NCI-H526 treated with DMSO at 0.1 percent for 48 hours (cell line): ENCODE measurements around the gene AARS2.

Experiments
- DNase-seq: peaks from one replicate; lab custom pipeline; 2025; lab: John Stamatoyannopoulos, UW

AARS2 gene

DNA sequence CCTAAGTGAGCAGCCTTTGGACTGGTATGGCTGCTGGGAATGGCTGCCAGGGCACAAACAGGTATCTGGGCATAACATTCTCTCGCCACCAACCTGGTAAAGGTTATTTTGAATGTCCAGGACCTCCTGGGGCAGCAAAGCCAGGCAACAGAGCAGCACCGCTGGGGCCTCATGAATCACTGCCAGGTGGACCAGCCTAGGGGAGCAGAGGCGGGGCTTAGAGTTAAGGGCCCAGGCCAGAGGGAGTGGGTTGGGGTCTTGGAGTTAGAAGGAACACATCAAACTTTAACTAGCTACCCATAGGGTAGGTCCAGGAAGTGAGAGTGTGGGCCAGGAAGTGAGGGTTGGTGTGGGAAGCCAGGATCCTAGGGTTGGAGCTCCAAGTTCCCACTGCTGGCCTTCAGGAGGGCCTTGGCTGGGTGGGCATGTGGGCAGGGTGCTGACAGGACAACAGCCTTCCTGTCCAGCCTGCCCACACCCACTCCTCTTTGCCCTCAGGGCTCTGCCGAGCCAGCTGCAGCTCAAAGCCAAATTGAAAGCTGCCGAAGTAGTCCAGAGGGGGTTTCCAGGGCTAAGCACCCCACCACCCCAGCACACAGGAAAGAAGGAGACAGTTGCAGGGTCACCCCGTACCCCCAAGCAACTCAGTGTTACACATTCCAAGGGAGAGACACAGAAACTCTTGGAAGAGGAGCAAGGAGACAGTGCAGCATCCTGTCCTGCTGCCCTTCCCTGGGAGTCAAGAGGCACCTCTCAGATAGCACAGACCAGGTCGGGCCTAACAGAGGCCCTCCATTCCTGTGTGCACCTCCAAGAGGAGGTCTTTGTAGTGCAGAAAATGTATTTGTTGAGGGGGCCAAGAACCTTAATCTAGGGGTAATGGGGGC is 50.4 kb downstream of the AARS2 start:
- no peak for DNase-seq

DNA sequence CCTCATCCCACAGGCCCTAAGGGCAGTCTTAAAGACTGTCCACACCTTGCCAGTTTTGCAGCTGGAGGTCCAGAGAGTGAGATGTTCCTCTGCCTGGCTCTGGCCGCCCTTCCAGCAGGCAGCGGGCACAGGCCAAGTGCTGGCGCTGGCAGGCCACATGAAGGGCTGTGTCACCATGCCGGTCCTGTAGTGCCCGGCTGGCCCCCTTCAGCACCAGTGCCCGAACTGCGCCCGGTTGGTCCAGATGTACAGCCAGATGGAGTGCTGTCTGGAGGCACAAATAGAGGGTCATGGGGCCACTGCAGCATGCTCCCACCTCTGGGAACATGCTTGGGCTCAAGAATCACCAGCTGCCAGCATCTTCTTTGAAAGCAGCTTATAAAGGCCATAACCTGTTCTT is 51.6 kb downstream of the AARS2 start:
- DNase-seq, result no peak

GRCh38 chr6:44260451-44261297 is 52.5 kb downstream of the AARS2 start:
- DNase-seq, result no peak

GRCh38 chr6:44260011-44260410 is 53.1 kb downstream of the AARS2 start:
- no peak for DNase-seq

GRCh38 chr6:44258921-44259320 is 54.2 kb downstream of the AARS2 start:
- DNase-seq, result no peak

GRCh38 chr6:44258325-44258863 is 54.8 kb downstream of the AARS2 start:
- no peak for DNase-seq

GRCh38 chr6:44257753-44258324 is 55.3 kb downstream of the AARS2 start:
- DNase-seq, result no peak

- DNase-seq, result peak; percentile 41
These were observed 56.0 kb downstream of the AARS2 start, which contains the start of gene SLC35B2 for GRCh38 chr6:44257025-44257752. Gene SLC35B2 (minus strand): TSS chr6:44257528. CDS start chr6:44257410, 118 bp downstream.

GRCh38 chr6:44256775-44257024 is 56.4 kb downstream of the AARS2 start:
- DNase-seq, result no peak

DNA sequence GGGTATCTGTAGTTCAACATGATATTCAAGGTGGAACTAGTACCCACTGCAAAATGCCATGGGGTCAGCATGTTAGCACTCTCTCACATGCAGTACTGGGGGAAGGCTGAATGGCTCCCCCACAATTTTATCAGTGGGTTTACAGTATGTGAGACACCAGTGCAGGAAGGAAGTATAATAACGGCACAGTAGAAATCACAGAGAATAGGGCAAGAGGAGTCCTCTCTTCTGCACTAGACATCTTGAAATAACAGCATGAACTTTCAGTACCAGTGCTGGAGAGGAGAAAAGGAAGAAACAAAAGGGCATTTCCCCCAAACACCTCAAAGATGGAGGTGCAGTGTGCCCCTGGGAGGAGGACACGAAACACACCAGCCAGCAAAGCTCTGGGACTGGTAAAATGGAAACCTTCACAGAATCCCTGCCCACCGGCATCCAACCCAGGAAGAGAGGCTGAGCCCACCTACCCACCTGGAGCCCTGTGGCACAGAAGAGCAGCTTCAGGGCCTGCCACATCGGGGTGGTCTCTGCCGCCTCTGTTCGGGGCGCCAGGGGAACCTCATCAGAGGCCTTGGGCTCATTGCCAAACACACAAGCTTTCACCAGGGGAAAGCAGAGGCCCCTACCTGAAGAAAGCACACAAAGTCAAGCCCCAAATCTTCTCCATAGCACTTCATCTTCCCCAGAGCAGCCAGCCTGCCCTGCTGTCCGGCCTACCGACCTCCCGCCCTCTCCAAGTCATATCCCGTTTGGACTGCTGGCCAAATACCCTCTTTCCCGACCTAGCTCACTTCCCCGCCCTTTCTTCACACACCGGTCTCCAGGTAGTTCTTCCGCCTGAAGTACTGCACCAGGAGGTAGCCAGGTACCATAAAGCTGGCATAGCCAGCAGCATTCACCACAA is 57.0 kb downstream of the AARS2 start:
- no peak for DNase-seq

DNA sequence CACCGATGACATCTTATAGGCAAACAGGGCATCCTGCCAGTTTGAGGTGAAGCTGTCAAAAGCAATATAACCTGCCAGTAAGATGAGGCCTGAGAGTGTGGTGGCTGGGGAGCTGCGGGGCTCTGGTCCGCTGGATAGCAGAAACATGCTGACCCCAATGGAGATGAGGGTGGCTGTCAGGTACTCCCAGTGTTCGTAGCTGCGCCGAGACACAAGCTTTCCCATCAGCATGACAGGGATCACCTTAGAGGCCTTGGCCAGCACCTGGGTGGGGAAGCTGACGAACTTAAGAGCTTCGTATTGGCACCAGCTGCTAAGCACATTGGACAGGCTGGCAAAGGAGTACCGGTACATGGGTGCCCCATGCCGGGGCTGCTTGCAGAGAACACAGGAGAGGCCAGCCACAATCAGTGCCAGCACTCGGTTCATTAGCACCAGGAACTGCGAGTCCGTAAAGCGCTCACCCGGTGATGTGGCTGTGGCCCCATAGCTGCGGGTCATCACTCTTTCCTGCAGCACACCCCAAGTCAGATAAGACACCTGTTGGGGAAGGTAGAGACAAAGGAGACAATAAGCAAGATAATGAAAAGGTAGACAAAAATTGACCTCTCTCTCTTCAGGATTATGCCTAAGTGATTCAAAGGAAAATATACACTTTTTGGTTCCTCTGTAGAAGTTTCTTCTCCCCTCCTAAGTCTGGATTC is 57.9 kb downstream of the AARS2 start:
- no peak for DNase-seq

DNA sequence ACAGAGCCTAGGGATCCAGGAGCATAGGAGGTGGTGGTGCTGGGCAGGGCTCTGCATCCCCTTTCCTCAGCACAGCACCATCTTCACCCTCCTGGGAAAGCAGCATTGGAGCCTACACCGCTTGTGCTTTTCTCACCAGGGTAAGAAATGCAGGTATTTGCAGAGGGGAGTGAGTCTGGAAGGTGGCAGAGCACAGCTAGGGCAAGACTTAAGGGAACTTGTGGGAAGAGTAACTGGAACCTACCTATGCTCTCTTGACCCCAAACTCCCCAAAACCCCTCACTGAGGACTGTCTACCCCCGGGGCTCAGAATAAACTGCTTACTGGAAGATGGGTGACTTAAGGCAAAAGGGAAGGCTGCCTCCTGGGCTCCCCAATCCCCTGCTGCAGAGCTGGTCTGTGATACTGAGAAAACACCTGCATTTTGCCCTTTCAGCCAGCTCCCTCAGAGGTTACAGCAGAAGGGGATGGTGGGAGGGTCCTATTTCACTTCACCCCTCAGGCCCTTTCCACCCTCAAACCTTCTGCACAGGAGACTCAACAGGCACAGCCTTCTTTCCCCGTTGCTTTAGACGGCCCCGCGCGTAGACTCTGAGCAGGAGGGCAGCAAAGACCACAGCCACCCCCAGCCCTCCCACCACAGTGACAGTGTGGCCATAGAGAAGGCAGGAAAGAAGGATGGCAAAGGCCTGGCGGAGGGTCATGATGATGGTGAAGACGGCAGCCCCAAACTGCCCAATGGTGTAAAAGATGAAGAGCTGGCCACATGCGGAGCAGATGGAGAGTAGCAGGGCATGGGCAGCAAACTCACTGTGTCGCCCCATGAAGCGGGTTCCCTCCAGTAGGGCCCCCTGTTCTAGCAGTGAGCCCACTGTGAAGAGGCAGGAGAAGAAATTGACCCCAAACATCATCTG is 58.7 kb downstream of the AARS2 start:
- no peak for DNase-seq

DNA sequence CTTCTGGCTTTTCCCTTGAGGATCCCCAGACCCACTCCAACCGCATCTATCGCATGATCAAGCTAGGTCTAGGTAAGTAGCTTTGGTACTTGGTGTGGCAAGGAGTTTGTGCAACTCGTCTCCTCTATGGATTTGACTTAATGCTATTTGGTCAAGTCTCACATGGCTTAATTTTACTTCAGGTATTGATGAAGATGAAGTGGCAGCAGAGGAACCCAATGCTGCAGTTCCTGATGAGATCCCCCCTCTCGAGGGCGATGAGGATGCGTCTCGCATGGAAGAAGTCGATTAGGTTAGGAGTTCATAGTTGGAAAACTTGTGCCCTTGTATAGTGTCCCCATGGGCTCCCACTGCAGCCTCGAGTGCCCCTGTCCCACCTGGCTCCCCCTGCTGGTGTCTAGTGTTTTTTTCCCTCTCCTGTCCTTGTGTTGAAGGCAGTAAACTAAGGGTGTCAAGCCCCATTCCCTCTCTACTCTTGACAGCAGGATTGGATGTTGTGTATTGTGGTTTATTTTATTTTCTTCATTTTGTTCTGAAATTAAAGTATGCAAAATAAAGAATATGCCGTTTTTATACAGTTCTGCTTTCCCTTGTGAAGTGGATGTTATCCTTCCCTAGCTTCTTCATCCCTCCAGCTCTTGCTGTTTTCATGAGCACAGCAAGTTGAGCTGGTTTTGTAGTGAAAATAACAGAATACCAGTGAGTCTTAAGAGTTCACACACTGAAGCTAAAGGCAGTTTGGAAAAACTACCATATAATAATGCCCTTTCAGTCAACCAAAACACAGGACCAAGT is 59.6 kb downstream of the AARS2 start:
- DNase-seq, result no peak

DNA sequence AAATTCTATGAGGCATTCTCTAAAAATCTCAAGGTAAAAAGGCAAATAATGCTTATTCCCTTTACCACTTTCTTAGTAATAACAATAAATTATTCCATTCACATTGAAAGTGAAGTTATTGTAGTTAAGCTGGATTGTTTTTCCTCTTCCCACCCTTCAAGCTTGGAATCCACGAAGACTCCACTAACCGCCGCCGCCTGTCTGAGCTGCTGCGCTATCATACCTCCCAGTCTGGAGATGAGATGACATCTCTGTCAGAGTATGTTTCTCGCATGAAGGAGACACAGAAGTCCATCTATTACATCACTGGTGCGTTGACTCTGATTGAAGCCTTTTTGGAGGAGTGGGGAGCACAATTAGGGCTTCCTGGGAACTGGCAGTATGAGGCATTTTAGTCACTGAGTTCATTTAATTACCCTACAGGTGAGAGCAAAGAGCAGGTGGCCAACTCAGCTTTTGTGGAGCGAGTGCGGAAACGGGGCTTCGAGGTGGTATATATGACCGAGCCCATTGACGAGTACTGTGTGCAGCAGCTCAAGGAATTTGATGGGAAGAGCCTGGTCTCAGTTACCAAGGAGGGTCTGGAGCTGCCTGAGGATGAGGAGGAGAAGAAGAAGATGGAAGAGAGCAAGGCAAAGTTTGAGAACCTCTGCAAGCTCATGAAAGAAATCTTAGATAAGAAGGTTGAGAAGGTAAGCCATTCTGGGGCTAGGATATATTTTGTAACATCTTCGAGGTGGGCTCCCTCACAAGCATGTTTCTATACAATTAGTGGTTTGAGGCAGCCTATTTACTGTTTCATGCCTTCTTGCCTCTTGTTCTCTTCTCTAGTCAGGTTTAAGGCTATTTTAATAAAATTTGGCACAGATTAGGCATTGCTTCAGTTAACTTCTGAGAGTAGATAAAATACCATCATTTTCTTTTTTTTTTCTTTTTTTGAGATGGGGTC is 61.3 kb downstream of the AARS2 start:
- DNase-seq, result no peak

DNA sequence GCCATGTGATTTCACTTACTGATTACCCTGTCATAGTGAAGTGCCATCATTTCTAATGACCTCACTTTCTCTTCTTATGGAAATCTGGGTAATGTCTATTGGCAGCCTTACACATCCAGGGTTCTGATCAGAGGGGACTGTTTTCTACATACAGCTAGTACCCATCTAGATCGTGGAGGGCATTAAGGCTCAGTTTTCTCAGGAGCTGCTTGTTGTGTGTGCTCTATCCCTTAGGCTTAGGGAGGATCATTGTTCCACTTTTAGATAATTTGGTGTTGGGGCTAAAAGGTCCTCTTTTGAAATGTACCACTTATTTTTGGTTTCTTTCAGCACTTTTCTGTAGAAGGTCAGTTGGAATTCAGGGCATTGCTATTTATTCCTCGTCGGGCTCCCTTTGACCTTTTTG is 62.4 kb downstream of the AARS2 start:
- DNase-seq, result no peak

DNA sequence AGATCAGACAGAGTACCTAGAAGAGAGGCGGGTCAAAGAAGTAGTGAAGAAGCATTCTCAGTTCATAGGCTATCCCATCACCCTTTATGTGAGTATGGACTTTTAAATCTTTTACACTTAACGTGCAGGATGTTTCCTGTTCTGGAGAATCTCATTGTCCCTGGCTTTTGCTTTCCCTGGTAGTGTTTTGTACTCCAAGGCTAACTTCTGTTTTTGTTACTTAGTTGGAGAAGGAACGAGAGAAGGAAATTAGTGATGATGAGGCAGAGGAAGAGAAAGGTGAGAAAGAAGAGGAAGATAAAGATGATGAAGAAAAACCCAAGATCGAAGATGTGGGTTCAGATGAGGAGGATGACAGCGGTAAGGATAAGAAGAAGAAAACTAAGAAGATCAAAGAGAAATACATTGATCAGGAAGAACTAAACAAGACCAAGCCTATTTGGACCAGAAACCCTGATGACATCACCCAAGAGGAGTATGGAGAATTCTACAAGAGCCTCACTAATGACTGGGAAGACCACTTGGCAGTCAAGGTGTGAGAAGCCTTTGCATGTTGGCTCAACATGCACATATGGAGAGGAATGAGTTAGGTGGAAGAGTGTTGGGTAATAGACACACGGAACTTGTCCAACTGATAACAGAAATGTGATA is 63.0 kb downstream of the AARS2 start:
- no peak for DNase-seq
